A673 (cell line): ENCODE data around the gene DLK1. TPM values are rescaled to one million over a fixed set of nuclear protein-coding genes. Genes with fewer than 3 reads are reported as not detected.

Experiments
- BruUV-seq: library from RNA; stranded (reverse); fragments of 400-500 nt; replicated peaks from 2 replicates; lab custom pipeline; 2021; lab: Mats Ljungman, UMichigan
- CTCF ChIA-PET: fragments of 300-600 bp; sonication (Branson Sonifier 250); formaldehyde crosslinking; loops from one replicate; lab custom pipeline; 2022; ENCODE audit warnings: antibody characterized with exemption; lab: Charles Lee
- POLR2A ChIA-PET: fragments of 300-600 bp; sonication (Branson Sonifier 250); formaldehyde crosslinking; loops from one replicate; lab custom pipeline; 2022; ENCODE audit warnings: antibody characterized with exemption; ENCODE audit not compliant: low non-redundant PET; lab: Charles Lee
- DNase-seq: peaks from one replicate; pipeline ENCODE4 v3.0.0-alpha.2; 2015; ENCODE audit warnings: low spot score
- H3K27ac ChIP-seq: fragments of 200-600 bp; sonication (generic); 2 replicates; pipeline ENCODE4 v1.5.1; 2016; ENCODE audit warnings: mixed run types, low read depth, mild to moderate bottlenecking, mixed read lengths, antibody characterized with exemption, low read length; ENCODE audit not compliant: poor library complexity, severe bottlenecking
- H3K27me3 ChIP-seq: fragments of 200-600 bp; sonication (generic); replicated peaks from 2 replicates; pipeline ENCODE4 v1.6.1; 2017; ENCODE audit warnings: mixed run types, low read depth, mild to moderate bottlenecking, mixed read lengths, antibody characterized with exemption, low read length; ENCODE audit not compliant: insufficient read depth, poor library complexity
- H3K36me3 ChIP-seq: fragments of 200-600 bp; sonication (generic); 2 replicates; pipeline ENCODE4 v1.6.1; 2016; ENCODE audit warnings: mixed run types, mild to moderate bottlenecking, mixed read lengths, antibody characterized with exemption, low read length; ENCODE audit not compliant: insufficient read depth, poor library complexity, severe bottlenecking
- H3K4me1 ChIP-seq: fragments of 200-600 bp; sonication (generic); 2 replicates; pipeline ENCODE4 v1.6.1; 2017; ENCODE audit warnings: mixed run types, mild to moderate bottlenecking, mixed read lengths, antibody characterized with exemption, low read length; ENCODE audit not compliant: insufficient read depth, poor library complexity, severe bottlenecking
- H3K4me3 ChIP-seq: fragments of 200-600 bp; sonication (generic); 2 replicates; pipeline ENCODE4 v1.5.1; 2016; ENCODE audit warnings: low read depth, mixed run types, mild to moderate bottlenecking, mixed read lengths, low read length; ENCODE audit not compliant: poor library complexity, severe bottlenecking
- H3K9me3 ChIP-seq: fragments of 200-600 bp; sonication (generic); 2 replicates; pipeline ENCODE4 v1.6.1; 2016; ENCODE audit warnings: mixed run types, low read depth, mild to moderate bottlenecking, mixed read lengths, antibody characterized with exemption, low read length; ENCODE audit not compliant: poor library complexity, severe bottlenecking
- EZH2 ChIP-seq: fragments of 200-600 bp; sonication (generic); IDR thresholded peaks from 2 replicates; pipeline ENCODE4 v1.6.1; 2017; ENCODE audit warnings: borderline replicate concordance, low read depth, mild to moderate bottlenecking, mixed read lengths, antibody characterized with exemption, low read length; ENCODE audit not compliant: poor library complexity, severe bottlenecking
- intact Hi-C: fragments of 100-400 bp; cut with micrococcal nuclease; formaldehyde crosslinking; loops from one replicate; pipeline ENCODE4 v1.10.0; 2022; ENCODE audit not compliant: unreplicated experiment
- total RNA-seq: library from RNA; stranded (reverse); gene quantifications from 2 replicates; pipeline ENCODE4 v1.2.3, GENCODE V29; 2021
- TF ChIP-seq, protein P1 (sequence below): fragments of 300-800, 200-600 bp; sonication (generic); conservative IDR thresholded peaks from 2 replicates; pipeline ENCODE4 v1.5.1; 2017; ENCODE audit warnings: low read depth, mild to moderate bottlenecking, antibody characterized with exemption, low read length, moderate library complexity, mixed read lengths

DLK1 gene
- total RNA-seq, 1 experiment from 2014 or later = not detected

DNA sequence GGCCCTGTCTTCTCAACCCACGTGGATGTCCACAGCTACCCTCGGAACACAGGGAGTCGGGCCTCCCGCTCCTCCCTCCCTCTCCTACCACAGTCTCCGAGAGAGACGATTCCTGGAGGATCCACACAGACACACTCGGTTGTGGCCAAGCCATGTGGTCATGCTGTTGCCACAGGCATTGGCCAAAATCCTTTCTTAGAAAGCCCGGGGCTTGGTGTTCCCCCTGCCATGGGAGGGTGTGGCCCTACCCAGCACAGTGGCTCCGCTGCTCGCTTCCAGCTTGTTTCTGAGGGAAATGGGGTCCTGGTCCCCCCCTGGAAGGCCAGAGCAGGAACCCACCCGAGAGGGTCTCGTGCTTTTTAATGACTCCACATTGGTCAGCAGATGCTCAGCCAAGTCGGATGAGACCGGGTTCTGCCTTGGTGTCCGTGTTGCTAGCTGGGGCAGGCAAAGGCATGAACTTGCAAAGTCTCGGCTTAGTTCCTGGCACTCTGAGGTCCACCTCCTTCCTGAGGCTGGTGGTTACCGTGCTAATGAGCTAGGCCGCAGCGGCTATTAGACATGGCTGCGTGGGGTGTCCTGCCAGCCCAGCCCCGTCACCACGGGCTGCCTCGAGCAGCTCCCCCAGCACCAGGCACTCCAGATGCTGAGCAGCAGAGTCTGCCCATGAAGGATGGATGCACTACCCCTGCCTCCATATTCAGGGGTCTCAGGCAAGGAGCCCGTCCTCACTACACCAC lies 52.4 kb downstream of the DLK1 start:
- DNase-seq = no peak
- Histone ChIP-seq H3K9me3 (no peaks in the 10 kb centered on the region), H3K4me1 (no peaks in the 10 kb centered on the region), H3K27me3 (no peaks in the 10 kb centered on the region), H3K27ac (no peak overlapping the region), H3K4me3 (no peak overlapping the region), H3K36me3 (no peaks in the 10 kb centered on the region)
- intact Hi-C loops = no loop called here
- ChIA-PET CTCF (no interaction called here), POLR2A (no interaction called here)
- TF ChIP-seq, protein P1, sequence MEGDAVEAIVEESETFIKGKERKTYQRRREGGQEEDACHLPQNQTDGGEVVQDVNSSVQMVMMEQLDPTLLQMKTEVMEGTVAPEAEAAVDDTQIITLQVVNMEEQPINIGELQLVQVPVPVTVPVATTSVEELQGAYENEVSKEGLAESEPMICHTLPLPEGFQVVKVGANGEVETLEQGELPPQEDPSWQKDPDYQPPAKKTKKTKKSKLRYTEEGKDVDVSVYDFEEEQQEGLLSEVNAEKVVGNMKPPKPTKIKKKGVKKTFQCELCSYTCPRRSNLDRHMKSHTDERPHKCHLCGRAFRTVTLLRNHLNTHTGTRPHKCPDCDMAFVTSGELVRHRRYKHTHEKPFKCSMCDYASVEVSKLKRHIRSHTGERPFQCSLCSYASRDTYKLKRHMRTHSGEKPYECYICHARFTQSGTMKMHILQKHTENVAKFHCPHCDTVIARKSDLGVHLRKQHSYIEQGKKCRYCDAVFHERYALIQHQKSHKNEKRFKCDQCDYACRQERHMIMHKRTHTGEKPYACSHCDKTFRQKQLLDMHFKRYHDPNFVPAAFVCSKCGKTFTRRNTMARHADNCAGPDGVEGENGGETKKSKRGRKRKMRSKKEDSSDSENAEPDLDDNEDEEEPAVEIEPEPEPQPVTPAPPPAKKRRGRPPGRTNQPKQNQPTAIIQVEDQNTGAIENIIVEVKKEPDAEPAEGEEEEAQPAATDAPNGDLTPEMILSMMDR = no peak
- no peak for TF ChIP-seq EZH2
- BruUV-seq = no TSS peak

DNA sequence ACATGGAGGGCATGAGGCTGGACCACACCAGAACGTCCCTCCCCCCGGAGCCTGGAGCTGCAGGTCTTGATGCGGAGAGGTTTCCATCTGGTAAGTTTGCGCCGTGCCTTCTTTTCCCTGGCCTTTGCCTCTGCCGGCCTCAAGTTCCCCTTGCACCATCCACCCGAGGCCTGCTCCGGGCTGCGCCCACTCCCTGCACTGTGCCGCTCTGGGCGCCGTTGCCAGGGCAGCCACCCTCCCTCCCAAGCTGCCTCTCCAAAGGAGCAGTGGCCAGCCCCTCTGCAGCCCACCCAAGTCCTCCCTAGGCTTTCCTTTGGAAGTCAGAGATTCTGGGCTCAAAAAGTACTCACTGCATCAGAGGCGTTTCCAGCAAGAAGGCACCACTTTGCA lies 53.0 kb downstream of the DLK1 start:
- H3K9me3 ChIP-seq = no peaks in the 10 kb centered on the region
- no peak overlapping the region for H3K27ac ChIP-seq
- no TSS peak for BruUV-seq
- H3K36me3 ChIP-seq = no peaks in the 10 kb centered on the region
- intact Hi-C loops = no loop called here
- TF ChIP-seq, protein P1 = no peak
- TF ChIP-seq EZH2 = no peak
- ChIA-PET POLR2A (no interaction called here), CTCF (no interaction called here)
- H3K4me3 ChIP-seq = no peak overlapping the region
- no peaks in the 10 kb centered on the region for H3K4me1 ChIP-seq
- H3K27me3 ChIP-seq = no peaks in the 10 kb centered on the region
- DNase-seq = no peak

DNA sequence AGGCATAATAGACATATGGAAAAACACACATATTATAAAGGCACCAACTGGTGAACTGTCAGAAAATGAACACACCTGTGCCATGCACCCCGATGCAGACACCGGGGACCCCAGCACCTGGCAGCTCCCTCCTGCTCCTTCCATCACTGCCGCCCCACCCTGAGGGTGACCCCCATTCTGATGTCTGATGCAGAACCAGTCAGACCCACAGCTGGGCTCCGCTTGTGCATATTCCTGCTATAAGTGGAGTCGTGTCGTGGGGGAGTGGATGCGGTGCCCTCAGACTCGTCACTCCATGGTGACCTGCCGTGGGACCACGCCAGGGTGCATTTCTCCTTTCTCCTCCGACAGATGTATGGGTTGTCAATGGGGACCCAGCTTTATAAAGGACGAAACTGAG lies 53.6 kb downstream of the DLK1 start:
- intact Hi-C loops = no loop called here
- no TSS peak for BruUV-seq
- CTCF ChIA-PET = interaction anchor here (0.6 kb wide), 1 partner anchor 103 kb away, joined by 3 read pairs; no protein-coding TSS in a partner anchor
- no peak for DNase-seq
- no peak overlapping the region for H3K27ac ChIP-seq
- no peaks in the 10 kb centered on the region for H3K27me3 ChIP-seq
- no peak overlapping the region for H3K4me3 ChIP-seq
- H3K4me1 ChIP-seq = no peaks in the 10 kb centered on the region
- POLR2A ChIA-PET = no interaction called here
- TF ChIP-seq EZH2 = no peak
- TF ChIP-seq, protein P1 = no peak
- H3K9me3 ChIP-seq = no peaks in the 10 kb centered on the region
- H3K36me3 ChIP-seq = no peaks in the 10 kb centered on the region
